Esophagus squamous epithelium (tissue), 4 donors: Measurements from ENCODE around the gene CDKN1B.

Source experiments
- POLR2A ChIP-seq, 4 donors: fragments of 450-650 bp; IDR thresholded peaks; one replicate each; pipeline ENCODE4 v1.6.1; 2017; ENCODE audit warnings: antibody characterized with exemption in 4 of 4, mild to moderate bottlenecking in 4 of 4, moderate library complexity in 3 of 4
- TF ChIP-seq, protein P1 (sequence below), 6 experiments: fragments of 450-650 bp in 4 of 6; fragments of 200-600 bp in 2 of 6; sonication (generic) in 2 of 6; IDR thresholded peaks; one replicate each; pipeline ENCODE4 v1.5.1; 2016 to 2019; ENCODE audit warnings: antibody characterized with exemption in 6 of 6, mild to moderate bottlenecking in 4 of 6, moderate library complexity in 4 of 6

DNA sequence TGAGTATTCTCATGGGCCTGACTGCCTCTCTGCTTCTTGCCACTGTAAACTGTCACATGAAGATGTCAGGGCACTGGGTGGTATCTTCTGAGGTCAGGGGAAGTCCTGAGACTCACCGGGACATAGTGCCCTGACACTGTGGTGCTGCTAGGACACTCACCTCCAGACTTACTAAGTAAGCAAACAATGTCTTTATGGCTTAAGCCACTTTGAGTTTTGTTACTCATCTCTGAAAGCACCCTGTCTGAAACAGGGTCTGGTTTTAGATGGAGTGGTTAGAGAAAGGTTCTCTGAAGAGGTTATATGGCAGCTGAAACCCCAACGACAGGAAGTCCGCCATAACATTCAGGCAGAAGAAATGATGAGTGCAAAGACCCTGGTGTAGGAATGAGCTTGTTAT lies 43.9 kb upstream of the CDKN1B start:
- no peak for TF ChIP-seq POLR2A (IDR thresholded peaks at IDR 0.05)
- TF ChIP-seq, protein P1, sequence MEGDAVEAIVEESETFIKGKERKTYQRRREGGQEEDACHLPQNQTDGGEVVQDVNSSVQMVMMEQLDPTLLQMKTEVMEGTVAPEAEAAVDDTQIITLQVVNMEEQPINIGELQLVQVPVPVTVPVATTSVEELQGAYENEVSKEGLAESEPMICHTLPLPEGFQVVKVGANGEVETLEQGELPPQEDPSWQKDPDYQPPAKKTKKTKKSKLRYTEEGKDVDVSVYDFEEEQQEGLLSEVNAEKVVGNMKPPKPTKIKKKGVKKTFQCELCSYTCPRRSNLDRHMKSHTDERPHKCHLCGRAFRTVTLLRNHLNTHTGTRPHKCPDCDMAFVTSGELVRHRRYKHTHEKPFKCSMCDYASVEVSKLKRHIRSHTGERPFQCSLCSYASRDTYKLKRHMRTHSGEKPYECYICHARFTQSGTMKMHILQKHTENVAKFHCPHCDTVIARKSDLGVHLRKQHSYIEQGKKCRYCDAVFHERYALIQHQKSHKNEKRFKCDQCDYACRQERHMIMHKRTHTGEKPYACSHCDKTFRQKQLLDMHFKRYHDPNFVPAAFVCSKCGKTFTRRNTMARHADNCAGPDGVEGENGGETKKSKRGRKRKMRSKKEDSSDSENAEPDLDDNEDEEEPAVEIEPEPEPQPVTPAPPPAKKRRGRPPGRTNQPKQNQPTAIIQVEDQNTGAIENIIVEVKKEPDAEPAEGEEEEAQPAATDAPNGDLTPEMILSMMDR (IDR thresholded peaks at IDR 0.05): no peak
